ENCODE data around the gene LDB2.

The LDB2 gene

GRCh38 chr4:16750882-16751642 lies 147.4 kb downstream of the LDB2 start:
- H3K27ac ChIP-seq (ENCODE audit: low read depth, low read length), result no peak overlapping the region
- H3K79me2 ChIP-seq (ENCODE audit: control insufficient read depth, low read length), result no peaks in the 10 kb centered on the region
- H3K4me2 ChIP-seq (ENCODE audit: low read length), result no peak overlapping the region
- no peaks in the 10 kb centered on the region for H4K20me1 ChIP-seq (ENCODE audit: control insufficient read depth, insufficient read depth, low read depth, low read length)
- no peak overlapping the region for H3K4me3 ChIP-seq (ENCODE audit: low read length)
- no peaks in the 10 kb centered on the region for H3K9me3 ChIP-seq (ENCODE audit: control insufficient read depth, insufficient read depth, low read length)
- no peaks in the 10 kb centered on the region for H3K36me3 ChIP-seq (ENCODE audit: control insufficient read depth, low read length)
- H3K9me2 ChIP-seq (replicated peaks; ENCODE audit: control insufficient read depth, low read length), result no peaks in the 10 kb centered on the region
- no peaks in the 10 kb centered on the region for H3K4me1 ChIP-seq (ENCODE audit: control insufficient read depth, low read length)
- H3F3A ChIP-seq (ENCODE audit: control insufficient read depth, insufficient read depth), result no peaks in the 10 kb centered on the region
- TF ChIP-seq EZH2phosphoT487 (IDR thresholded peaks at IDR 0.05; ENCODE audit: borderline replicate concordance, low read length) (no peak), CTCF (IDR thresholded peaks at IDR 0.05; ENCODE audit: low read depth, low read length, poor library complexity, severe bottlenecking) (no peak)
- no peaks in the 10 kb centered on the region for H3K27me3 ChIP-seq (ENCODE audit: control insufficient read depth, low read length)

- Histone ChIP-seq H3F3A (ENCODE audit: control insufficient read depth, insufficient read depth) (no peaks in the 10 kb centered on the region), H3K36me3 (ENCODE audit: control insufficient read depth, low read length) (no peaks in the 10 kb centered on the region), H3K9me3 (ENCODE audit: control insufficient read depth, insufficient read depth, low read length) (no peaks in the 10 kb centered on the region), H4K20me1 (ENCODE audit: control insufficient read depth, insufficient read depth, low read depth, low read length) (no peaks in the 10 kb centered on the region), H3K27ac (ENCODE audit: low read depth, low read length) (no peak overlapping the region), H3K4me3 (ENCODE audit: low read length) (no peak overlapping the region), H3K4me1 (ENCODE audit: control insufficient read depth, low read length) (no peaks in the 10 kb centered on the region), H3K4me2 (ENCODE audit: low read length) (no peak overlapping the region), H3K9me2 (replicated peaks; ENCODE audit: control insufficient read depth, low read length) (no peaks in the 10 kb centered on the region), H3K27me3 (ENCODE audit: control insufficient read depth, low read length) (no peaks in the 10 kb centered on the region), H3K79me2 (ENCODE audit: control insufficient read depth, low read length) (no peaks in the 10 kb centered on the region)
- TF ChIP-seq EZH2phosphoT487 (IDR thresholded peaks at IDR 0.05; ENCODE audit: borderline replicate concordance, low read length), result no peak
- no peak for TF ChIP-seq CTCF (IDR thresholded peaks at IDR 0.05; ENCODE audit: low read depth, low read length, poor library complexity, severe bottlenecking)
Measured at GRCh38 chr4:16750216-16750615, 148.2 kb downstream of the LDB2 start.

- H4K20me1 ChIP-seq (ENCODE audit: control insufficient read depth, insufficient read depth, low read depth, low read length), result no peaks in the 10 kb centered on the region
- TF ChIP-seq EZH2phosphoT487 (IDR thresholded peaks at IDR 0.05; ENCODE audit: borderline replicate concordance, low read length), result no peak
- TF ChIP-seq CTCF (IDR thresholded peaks at IDR 0.05; ENCODE audit: low read depth, low read length, poor library complexity, severe bottlenecking), result no peak
- no peaks in the 10 kb centered on the region for H3F3A ChIP-seq (ENCODE audit: control insufficient read depth, insufficient read depth)
- no peaks in the 10 kb centered on the region; the same call in 1 of the 2 replicates for H3K9me3 ChIP-seq (ENCODE audit: control insufficient read depth, insufficient read depth, low read length)
- H3K27ac ChIP-seq (ENCODE audit: low read depth, low read length), result no peak overlapping the region
- H3K36me3 ChIP-seq (ENCODE audit: control insufficient read depth, low read length), result no peaks in the 10 kb centered on the region
- H3K4me1 ChIP-seq (ENCODE audit: control insufficient read depth, low read length), result no peaks in the 10 kb centered on the region
- no peak overlapping the region for H3K4me3 ChIP-seq (ENCODE audit: low read length)
- no peaks in the 10 kb centered on the region for H3K9me2 ChIP-seq (replicated peaks; ENCODE audit: control insufficient read depth, low read length)
- no peaks in the 10 kb centered on the region for H3K27me3 ChIP-seq (ENCODE audit: control insufficient read depth, low read length)
- no peak overlapping the region for H3K4me2 ChIP-seq (ENCODE audit: low read length)
- H3K79me2 ChIP-seq (ENCODE audit: control insufficient read depth, low read length), result no peaks in the 10 kb centered on the region
Measured at GRCh38 chr4:16745887-16746286, 152.6 kb downstream of the LDB2 start.
